NCI-H2227 (cell line): ENCODE results near the gene ANKH.
"Not testable (repeated sequence)": the region's sequence is repeated elsewhere in the genome, so short reads cannot be mapped to it uniquely, and the experiment has no call there.

Experiments used
- DNase-seq: peaks from one replicate; lab custom pipeline; 2025; ENCODE audit not compliant: unreplicated experiment; lab: John Stamatoyannopoulos, UW

Gene ANKH

DNA sequence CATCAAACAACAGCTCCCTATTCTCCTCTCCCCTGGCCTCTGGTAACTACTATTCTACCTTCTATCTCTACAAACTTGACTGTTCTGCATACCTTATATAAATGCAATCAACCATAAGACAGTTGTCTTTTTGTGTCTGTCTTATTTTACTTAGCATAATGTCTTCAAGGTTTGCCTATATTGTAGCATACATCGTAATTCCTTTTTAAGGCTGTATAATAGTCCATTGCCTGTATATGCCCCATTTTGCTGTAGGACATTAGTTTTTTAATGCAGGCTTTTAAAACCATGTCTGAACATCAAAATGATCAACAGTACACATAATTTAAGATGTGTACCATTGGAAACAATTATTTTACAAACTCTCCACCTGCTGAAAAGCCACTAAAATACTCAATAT is 12.4 kb downstream of the ANKH start:
- DNase-seq, result no peak

DNA sequence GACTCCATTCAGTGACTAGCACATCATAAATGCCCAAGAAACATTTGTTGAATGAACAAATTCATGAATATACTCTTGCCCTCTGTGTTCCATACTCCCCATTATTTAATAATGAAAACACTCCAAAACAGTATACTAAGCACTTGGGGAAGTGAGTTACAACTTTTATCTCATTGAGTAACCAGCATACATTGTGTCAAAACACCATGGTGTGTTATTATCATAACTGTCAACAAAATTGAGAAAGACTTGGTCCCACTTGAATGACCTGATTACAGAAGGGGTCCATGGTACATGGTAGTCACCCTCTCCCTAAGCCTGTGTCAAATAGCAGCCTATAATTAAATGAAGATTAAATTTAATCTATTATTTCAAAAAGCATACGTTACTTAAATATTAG is 16.2 kb downstream of the ANKH start:
- no peak for DNase-seq

- no peak for DNase-seq
These were observed 16.8 kb downstream of the ANKH start for GRCh38 chr5:14854799-14855198.

GRCh38 chr5:14853685-14854084 is 17.9 kb downstream of the ANKH start:
- DNase-seq, result no peak

DNA sequence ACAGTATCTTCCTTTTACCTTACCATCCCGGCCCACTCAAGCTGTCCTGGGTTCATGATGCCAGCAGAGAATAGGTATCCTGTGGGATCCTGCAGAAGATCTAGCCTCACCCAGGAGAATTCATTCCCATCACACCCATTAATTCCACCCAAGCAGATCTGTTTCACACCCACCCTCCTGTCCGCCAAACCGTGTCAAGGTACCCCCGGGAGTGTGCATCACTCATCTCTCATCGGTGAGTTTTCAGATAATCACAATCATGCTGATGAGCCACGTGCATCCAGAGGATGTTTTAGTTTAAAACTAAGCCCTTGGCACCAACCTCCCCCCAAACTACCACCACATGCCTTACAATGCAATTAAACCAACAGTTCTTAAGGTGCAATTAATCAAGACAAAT is 18.8 kb downstream of the ANKH start:
- no peak for DNase-seq

DNA sequence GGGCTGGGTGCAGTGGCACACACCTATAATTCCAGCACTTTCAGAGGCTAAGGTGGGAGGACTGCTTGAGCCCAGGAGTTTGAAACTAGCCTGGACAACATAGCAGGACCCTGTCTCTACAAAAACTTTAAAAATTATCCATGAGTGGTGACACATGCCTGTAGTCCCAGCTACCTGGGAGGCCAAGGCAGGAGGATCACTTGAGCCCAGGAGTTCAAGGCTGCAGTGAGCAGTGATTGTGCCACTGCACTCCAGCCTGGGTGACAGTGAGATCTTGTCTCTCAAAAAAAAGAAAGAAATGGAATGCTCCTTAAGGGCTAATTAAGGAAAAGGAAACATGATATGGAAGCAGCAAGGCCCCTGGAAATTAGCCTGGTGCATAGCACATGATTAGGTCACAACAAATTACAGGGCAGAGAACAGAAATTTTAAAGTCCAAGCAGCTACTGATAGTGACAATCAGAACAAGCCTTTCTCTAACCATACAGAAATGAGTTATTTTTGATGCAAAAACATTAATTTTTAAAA is 19.5 kb downstream of the ANKH start:
- DNase-seq, result no peak

GRCh38 chr5:14851597-14851996 is 20.0 kb downstream of the ANKH start:
- DNase-seq, result no peak

- DNase-seq, result peak; percentile 16
These were observed 20.5 kb downstream of the ANKH start for GRCh38 chr5:14851050-14851419.

GRCh38 chr5:14850419-14851049 is 21.0 kb downstream of the ANKH start:
- no peak for DNase-seq

GRCh38 chr5:14849516-14850294 is 21.9 kb downstream of the ANKH start:
- no peak for DNase-seq

DNA sequence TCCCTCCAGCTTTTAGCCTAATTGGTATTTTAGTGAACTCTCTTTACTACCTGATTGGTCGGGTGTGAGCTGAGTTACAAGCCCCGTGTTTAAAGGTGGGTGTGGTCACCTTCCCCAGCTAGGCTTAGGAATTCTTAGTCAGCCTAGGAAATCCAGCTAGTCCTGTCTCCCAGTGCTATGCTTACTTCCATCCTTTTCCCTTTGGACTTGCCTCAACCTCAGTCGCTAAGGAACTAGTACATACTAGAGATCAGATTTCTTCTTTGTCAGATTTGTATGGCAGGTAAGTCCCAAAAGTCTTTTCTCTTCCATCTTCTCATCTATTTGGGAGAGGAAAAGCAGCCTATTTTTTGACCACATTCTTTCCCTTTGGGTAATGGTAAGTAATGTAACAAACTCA is 22.6 kb downstream of the ANKH start:
- not testable (repeated sequence) for DNase-seq

DNA sequence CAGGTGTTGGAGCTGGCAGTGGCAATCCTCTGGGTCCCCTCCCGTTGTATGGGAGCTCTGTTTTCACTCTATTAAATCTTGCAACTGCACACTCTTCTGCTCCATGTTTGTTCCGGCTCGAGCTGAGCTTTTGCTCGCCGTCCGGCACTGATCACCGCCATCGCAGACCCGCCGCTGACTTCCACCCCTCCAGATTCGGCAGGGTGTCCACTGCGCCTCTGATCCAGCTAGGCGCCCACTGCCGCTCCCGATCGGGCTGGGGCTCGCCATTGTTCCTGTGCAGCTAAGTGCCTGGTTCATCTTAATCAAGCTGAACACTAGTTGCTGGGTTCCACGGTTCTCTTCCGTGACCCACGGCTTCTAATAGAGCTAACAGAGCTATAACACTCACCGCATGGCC is 23.2 kb downstream of the ANKH start:
- no peak for DNase-seq

DNA sequence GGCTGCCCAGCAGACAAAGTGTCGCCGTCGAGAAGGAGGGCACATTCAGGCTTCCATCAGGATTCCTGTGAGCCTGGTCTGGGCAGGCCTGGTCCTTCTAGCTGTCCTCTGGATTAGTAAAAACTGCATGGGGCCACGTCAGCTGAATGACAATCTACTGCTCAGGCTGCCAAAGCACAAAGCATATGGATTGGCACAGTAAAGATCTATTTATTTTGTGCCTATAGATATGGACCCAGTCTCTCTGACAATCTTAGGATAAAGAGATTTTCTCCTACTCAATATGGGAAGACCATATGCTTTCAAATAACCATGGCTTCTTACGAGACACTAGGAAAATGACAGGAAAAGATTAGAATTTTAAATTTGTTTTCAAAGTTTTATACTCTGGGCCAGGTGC is 24.1 kb downstream of the ANKH start:
- no peak for DNase-seq

DNA sequence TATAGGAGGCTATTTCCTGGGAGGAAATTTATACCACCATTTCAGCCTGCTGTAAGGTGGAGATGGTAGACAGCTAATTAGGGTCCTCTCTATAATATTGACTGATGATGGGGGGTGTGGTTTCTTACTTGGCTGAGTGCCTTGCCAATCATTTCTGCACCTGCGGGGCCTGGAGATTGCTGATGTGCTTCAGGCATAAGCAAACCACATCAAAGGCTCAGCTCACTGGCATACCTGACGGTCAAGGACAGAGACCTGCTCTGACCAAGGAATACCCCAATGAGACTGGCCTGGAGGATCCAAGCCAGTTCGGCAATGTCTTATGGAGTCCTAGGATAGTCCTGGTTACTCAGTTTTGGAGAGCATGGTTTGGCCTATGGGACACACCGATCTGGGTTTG is 29.5 kb downstream of the ANKH start:
- DNase-seq, result peak; percentile 7

DNA sequence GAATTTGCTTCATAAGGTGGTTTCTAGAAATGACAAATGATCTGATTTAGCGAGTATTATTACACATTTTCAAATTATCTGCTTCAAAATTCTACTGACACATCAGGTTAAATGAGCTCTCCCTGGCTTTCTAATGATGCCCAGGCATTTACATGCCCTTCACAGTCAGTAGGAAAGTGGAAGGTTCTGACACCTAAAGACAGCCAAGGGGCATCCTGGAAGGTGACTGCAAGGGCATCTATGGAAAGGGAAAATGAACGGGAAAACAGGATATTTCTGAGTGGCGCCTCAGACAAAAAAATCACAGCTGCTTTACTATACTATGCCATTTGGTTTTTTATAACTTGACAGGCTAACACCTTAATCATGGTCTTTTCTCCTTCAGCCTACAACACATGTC is 31.0 kb downstream of the ANKH start:
- no peak for DNase-seq

DNA sequence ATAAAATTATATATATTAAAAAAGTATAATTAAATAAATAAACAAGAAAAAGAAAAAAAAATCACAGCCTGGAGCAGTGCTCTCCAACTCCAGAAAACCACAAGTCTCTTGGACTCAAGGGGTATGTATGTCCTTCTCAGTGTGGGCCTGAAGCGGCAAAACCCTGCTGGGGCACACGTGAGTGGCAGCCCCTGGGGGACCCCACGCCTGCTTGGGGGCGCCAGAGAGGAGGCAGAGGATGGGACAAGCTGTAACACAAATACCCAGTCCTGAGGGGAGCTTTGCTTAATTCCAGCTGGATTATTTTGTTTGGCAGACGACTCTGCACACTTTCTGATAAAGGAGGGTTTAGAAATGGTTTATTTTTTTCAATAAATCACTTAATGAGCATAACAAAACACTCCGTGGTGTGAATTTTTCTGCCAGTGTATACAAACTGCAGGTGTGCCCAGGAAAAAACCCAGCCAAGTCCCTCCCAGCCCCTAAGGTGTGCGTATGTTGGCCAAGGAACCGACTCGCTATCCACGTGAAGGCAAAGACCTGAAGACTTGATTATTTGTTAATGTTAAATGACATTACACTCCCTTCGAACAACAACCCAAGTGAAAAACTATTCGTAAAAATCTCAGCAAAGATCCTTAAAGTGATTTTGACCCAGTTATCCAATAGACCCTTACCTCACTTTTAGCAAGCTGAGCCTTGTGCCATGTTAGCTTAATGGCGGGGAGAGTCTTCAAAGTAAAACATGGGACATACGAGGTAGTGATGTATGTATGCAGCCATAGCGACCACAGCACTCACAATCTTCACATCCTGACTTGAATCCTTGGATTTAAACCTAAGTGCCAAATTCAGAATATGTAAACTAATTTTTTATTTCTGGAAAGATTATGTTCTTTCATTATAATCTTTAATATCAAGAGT is 32.9 kb downstream of the ANKH start:
- no peak for DNase-seq

- DNase-seq, result not testable (repeated sequence)
These were observed 34.0 kb downstream of the ANKH start for GRCh38 chr5:14837423-14838122.

- no peak for DNase-seq
These were observed 36.7 kb downstream of the ANKH start for GRCh38 chr5:14834584-14835550.

GRCh38 chr5:14834062-14834461 is 37.5 kb downstream of the ANKH start:
- no peak for DNase-seq

DNA sequence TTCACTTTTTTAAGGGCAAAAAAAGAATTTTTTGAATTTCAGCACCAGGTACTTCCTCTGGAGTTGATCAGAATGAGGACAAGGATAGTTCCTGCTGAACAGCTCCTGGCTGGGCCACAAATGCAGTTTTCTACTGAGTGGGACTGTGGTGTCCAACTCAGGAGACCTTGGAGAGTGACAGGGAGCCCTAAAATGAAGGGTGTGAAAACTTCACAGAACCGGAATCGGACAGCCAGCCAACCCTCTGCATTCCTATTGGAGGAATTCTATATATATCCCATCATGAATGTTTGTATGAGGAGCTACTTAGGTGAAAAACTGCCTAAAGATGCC is 40.6 kb downstream of the ANKH start:
- DNase-seq, result no peak
